Measurements from ENCODE around the gene MAFG. TPM values are rescaled to one million over a fixed set of nuclear protein-coding genes. Genes with fewer than 3 reads are reported as not detected.

Gene MAFG
- total RNA-seq, 1 experiment from 2014 or later, result 36.1 TPM

GRCh38 chr17:81959362-81960129, 32.0 kb upstream of the MAFG start:
- DNase-seq, result peak; percentile 76
- Mint-ChIP-seq H3K27ac (ENCODE audit: unreplicated experiment) (no peak overlapping the region), H3K27me3 (ENCODE audit: unreplicated experiment) (peaks cover 56% of the 10 kb centered on the region)

GRCh38 chr17:81958633-81959342, 31.3 kb upstream of the MAFG start:
- Mint-ChIP-seq H3K4me1 (ENCODE audit: low read depth, unreplicated experiment) (no peaks in the 10 kb centered on the region), H3K9me3 (ENCODE audit: low read depth, unreplicated experiment) (no peaks in the 10 kb centered on the region), H3K27ac (ENCODE audit: unreplicated experiment) (peak overlapping the region; percentile 39), H3K36me3 (ENCODE audit: insufficient read depth, unreplicated experiment) (peaks cover 6% of the 10 kb centered on the region), H3K27me3 (ENCODE audit: unreplicated experiment) (peaks cover 49% of the 10 kb centered on the region), H3K4me3 (ENCODE audit: low read depth, unreplicated experiment) (peak overlapping the region; percentile 24)
- no peak for DNase-seq
- no peak for TF ChIP-seq CTCF (IDR thresholded peaks at IDR 0.05; ENCODE audit: unreplicated experiment)
- CTCF ChIA-PET, result interaction anchor here (0.5 to 2.3 kb wide), 6 partner anchors 9 to 79 kb away, joined by 4 to 45 read pairs (median 6); partner anchors contain the start of genes CENPX, DCXR and LRRC45
- intact Hi-C loops (cut with micrococcal nuclease; ENCODE audit: unreplicated experiment), result no loop called here
- no TSS peak for BruUV-seq (replicated peaks)

More at GRCh38 chr17:81959362-81960129, 32.0 kb upstream of the MAFG start:
- peak; percentile 80 for TF ChIP-seq CTCF (IDR thresholded peaks at IDR 0.05; ENCODE audit: unreplicated experiment)
- Mint-ChIP-seq H3K4me1 (ENCODE audit: low read depth, unreplicated experiment) (no peaks in the 10 kb centered on the region), H3K9me3 (ENCODE audit: low read depth, unreplicated experiment) (no peaks in the 10 kb centered on the region), H3K4me3 (ENCODE audit: low read depth, unreplicated experiment) (peak overlapping the region; percentile 24), H3K36me3 (ENCODE audit: insufficient read depth, unreplicated experiment) (peaks cover 6% of the 10 kb centered on the region)
- intact Hi-C loops (cut with micrococcal nuclease; ENCODE audit: unreplicated experiment), result loop anchor here (2.0 kb wide), 1 partner anchor 61 kb away; no protein-coding TSS in a partner anchor
- BruUV-seq (replicated peaks), result no TSS peak
- CTCF ChIA-PET, result interaction anchor here (0.6 to 2.3 kb wide), 7 partner anchors 15 to 139 kb away, joined by 3 to 45 read pairs (median 5); partner anchors contain the start of genes CENPX, DCXR, FASN and LRRC45

GRCh38 chr17:81957691-81958432, 30.3 kb upstream of the MAFG start:
- peaks cover 39% of the 10 kb centered on the region for H3K27me3 Mint-ChIP-seq (ENCODE audit: unreplicated experiment)
- no TSS peak for BruUV-seq (replicated peaks)
- no peak overlapping the region for H3K4me3 Mint-ChIP-seq (ENCODE audit: low read depth, unreplicated experiment)
- DNase-seq, result no peak
- H3K4me1 Mint-ChIP-seq (ENCODE audit: low read depth, unreplicated experiment), result no peaks in the 10 kb centered on the region
- H3K36me3 Mint-ChIP-seq (ENCODE audit: insufficient read depth, unreplicated experiment), result peaks cover 6% of the 10 kb centered on the region
- CTCF ChIA-PET, result interaction anchor here (0.5 kb wide), 1 partner anchor 10 kb away, joined by 6 read pairs; no protein-coding TSS in a partner anchor
- H3K27ac Mint-ChIP-seq (ENCODE audit: unreplicated experiment), result no peak overlapping the region
- intact Hi-C loops (cut with micrococcal nuclease; ENCODE audit: unreplicated experiment), result no loop called here
- TF ChIP-seq CTCF (IDR thresholded peaks at IDR 0.05; ENCODE audit: unreplicated experiment), result no peak
- no peaks in the 10 kb centered on the region for H3K9me3 Mint-ChIP-seq (ENCODE audit: low read depth, unreplicated experiment)
